Measurements from ENCODE around the gene OR5M10.
"Not testable (repeated sequence)": the region's sequence is repeated elsewhere in the genome, so short reads cannot be mapped to it uniquely, and the experiment has no call there.

Gene OR5M10

DNA sequence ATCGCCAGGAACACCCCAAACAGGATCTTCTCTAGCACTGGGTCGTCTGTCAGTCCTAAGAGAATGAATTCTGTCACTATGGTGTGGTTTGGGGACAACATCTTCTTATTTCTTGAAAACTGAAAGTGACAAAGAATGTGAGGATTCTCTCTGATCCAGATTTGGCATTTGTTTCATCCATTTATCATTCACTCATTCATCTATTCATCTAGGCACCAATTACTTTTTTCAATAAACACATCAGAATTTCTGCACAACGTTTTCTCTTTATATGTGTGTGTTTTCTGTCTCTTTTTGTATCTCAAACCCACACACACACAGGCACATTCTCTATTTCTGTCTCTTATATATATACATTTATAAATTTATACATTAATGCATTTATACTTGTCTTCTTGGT lies at the start of gene OR5M10:
Gene OR5M10 (minus strand): TSS at position 101 of the 400 bp plus-strand sequence. CDS start 0 bp downstream, at position 101.
- DNase-seq: no peak

DNA sequence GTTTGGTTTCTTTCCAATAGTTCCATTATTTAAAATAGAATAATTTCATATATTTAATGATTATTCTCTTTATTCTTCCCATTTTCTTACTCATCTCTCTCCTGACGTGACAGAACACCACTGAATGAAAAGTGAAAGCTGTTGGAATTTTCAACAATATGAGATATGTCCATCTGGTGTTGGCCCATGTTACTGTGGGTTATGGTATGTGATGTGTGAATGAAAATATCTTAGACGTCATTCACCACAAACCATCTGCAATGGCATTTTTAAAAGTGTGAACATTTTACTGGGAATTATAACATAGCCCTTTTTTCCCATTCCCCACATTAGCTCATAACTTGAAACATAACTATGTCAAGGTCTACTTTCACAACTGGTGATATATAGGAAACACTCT lies 48.4 kb upstream of the OR5M10 start:
- no peak for DNase-seq

DNA sequence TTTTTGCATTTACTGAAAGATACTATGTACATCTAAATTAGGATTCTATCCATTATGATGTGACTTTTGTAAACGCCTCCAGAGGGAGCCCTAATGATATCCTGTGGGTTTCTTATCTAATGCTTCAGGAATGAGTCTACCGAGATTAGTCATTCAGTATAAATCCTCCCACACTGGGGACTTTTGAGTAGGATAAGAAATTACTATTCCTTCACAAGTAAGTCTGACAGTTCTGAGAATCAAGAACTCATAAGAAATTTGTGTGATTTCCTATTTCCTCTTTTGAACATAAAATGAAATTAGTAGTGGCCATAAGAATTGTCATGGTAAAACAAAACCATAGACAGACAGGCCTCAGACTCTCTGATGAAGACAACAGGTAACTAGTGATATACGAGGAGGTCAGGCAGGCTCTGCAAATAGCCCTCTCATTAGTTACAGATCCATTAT lies 47.2 kb upstream of the OR5M10 start:
- no peak for DNase-seq

DNA sequence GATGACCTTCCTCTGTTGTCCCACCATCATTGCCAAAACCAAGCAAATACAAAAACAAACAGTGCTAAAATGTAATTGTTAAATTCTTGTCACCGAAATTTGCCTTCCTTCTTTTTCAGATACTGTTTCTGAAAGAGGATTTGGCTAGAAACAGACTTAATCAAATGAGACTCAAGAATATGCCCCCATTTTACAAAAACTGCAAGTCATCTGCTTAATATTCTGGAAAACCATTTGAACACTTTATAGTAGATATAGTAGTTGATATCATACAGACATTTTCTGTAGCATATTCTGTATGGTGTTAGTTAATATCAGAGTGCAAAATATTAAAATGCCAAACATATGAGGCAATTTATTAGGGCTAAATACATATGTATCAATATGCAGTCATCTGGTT lies 33.7 kb upstream of the OR5M10 start:
- DNase-seq: no peak

DNA sequence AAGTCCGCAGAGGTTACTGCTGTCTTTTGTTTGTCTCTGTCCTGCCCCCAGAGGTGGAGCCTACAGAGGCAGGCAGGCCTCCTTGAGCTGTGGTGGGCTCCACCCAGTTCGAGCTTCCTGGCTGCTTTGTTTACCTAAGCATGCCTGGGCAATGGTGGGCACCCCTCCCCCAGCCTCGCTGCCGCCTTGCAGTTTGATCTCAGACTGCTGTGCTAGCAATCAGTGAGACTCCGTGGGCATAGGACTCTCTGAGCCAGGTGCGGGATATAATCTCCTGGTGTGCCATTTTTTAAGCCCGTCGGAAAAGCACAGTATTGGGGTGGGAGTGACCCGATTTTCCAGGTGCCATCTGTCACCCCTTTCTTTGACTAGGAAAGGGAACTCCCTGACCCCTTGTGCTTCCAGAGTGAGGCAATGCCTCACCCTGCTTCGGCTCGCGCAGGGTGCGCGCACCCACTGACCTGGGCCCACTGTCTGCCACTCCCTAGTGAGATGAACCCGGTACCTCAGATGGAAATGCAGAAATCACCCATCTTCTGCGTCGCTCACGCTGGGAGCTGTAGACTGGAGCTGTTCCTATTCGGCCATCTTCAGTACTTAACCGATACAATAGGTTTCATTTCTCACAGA lies 14.7 kb upstream of the OR5M10 start:
- DNase-seq: not testable (repeated sequence)

DNA sequence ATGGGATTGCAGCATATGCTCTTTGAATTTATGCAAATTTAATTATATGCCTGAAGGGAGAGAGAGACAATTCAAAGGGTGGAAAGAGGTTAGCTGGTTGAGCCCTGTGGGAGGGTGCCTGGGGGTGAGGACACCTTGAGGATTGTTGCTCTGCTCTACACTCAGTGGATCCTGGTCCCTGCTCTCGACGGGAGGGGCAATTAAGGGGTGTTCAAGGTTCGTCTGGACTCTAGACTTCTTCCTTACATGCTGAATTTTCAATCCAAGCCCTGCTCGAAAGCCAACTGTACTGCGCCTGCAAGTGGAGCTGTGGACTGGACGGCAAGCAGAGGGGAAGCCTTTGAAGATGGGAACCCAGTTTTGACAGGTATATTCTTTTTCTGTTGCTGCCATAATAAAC lies 18.9 kb downstream of the OR5M10 start:
- DNase-seq: no peak

DNA sequence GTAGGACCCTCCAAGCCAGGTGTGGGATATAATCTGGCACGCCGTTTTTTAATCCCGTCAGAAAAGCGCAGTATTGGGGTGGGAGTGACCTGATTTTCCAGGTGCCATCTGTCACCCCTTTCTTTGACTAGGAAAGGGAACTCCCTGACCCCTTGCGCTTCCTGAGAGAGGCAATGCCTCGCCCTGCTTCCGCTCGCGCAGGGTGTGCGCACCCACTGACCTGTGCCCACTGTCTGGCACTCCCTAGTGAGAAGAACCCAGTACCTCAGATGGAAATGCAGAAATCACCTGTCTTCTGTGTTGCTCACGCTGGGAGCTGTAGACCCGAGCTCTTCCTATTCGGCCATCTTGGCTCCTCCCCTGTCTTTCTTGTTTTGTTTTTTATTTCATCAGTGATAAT lies 22.8 kb downstream of the OR5M10 start:
- not testable (repeated sequence) for DNase-seq

DNA sequence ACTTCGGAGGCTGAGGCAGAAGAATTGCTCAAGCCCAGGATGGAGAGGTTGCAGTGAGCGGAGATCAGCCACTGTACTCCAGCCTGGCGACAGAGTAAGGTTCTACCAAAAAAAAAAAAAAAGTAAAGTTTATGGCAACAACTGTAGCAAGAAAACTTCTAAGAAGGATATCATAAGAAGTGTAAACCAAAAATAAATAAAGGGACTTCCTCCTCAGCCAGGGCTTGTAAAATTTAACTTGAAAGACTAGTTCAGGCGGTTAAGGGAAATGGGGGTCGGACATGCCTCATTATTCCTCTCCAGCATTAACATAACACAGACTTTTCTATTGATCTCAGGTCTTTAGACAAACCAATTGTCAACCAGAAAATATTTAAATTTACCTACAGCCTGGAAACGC lies 32.0 kb downstream of the OR5M10 start:
- no peak for DNase-seq

DNA sequence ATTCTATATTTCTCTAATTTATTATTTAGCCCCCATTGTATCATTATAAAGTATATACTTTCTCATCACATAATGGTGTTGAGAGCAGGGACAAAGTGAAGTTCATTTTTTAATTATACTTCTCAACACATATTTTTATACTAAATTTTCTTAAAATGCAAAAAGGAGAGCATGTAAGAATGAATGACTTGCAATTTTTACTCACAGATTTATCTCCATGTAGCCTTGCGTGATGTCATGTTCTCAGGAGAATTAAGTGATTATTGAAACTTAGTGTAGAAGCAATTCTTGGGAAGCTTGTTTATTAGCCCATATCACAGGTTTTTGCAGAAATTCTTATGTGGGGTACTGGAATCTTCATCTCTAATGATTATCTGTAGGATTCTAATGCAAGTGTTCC lies 33.8 kb downstream of the OR5M10 start:
- no peak for DNase-seq

DNA sequence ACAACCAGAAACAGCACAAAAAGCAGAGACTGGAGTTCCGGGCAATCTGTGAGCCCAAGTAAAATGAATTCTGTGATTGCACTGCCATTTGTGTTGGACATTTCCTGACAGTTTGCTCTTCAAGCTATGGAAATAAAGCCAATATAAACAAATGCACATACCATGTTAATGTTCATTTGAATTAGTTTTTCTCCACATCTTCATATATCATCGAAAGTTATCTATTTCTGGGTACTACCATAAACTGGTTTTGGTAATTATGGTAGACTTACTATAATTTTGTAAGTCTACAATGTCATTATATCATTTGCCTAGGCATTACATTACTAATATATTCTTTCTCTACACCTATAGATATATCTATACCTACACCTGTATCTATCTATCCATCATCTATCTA lies 34.4 kb downstream of the OR5M10 start, which contains the start of gene OR5M11:
Gene OR5M11 (minus strand): TSS at position 101 of the 400 bp plus-strand sequence. CDS start 0 bp downstream, at position 101.
- no peak for DNase-seq

DNA sequence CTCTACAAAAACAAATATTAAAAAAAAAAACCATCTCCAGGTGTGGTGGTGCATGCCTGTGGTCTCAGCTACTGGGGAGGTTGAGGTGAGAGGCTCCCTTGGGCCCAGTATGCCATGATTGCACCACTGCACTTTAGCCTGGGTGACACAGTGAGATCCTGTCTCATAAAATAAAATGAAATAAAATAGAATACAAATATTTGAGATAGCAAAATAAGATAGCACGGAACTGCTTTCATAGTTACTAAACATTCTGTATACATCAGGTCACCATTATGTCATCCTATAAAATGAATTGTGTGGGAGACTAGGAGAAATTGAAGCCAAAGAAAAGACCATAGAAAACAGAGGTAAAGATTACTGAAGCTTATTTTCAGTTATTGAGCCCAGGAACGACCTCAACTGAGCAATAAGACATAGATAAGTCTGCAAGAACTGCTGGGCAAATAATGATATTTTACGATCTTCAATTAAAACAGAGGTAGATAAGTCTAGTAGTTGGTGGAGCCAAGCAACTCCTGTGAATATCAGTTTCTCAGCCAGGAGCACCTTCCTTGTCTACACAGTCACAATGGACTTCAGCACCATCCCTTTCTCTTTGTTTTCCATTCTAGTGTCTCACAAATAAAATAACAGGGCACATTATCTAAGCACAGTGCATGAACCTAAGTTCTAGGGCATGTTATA lies 44.3 kb downstream of the OR5M10 start:
- no peak for DNase-seq

DNA sequence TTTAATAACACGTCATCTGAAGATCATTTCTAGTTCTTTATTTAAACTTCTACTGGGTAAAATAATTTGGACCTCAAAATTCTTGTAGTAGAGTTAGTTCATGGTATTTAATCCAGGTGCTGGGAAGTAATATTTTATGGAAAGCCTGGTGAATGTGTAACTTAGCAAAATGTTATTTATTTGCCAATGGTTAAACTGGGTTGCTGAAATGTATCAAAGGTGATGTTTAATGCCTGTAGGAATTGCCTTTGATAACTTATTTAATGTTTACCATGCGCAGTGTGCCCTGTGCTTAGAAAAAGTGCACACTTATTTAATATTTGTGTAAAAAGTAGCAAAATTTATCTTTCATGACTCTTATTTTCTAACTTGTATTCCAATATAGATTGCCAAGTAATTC lies 45.7 kb downstream of the OR5M10 start:
- no peak for DNase-seq
